H1 (cell line): ENCODE measurements around the gene HSCB. TPM values are rescaled to one million over a fixed set of nuclear protein-coding genes. Genes with fewer than 3 reads are reported as not detected.

ENCODE experiments used
- JUN ChIP-seq: IDR thresholded peaks from 2 replicates; pipeline ENCODE4 v1.6.1; 2011; ENCODE audit warnings: low read depth, mild to moderate bottlenecking, improper control_type of control experiment, low read length
- KDM1A ChIP-seq: fragments of 200-600, 300-600 bp; sonication (generic); IDR thresholded peaks from 2 replicates; pipeline ENCODE4 v1.7.1; 2016; ENCODE audit warnings: mild to moderate bottlenecking, low read length, borderline replicate concordance
- PHF8 ChIP-seq: fragments of 200-600 bp; sonication (generic); conservative IDR thresholded peaks from 2 replicates; pipeline ENCODE4 v1.7.1; 2012; ENCODE audit warnings: low read depth, mild to moderate bottlenecking, inconsistent platforms, low read length, moderate library complexity
- RAD21 ChIP-seq, 2 experiments: IDR thresholded peaks in 1 of 2; conservative IDR thresholded peaks in 1 of 2; 2 replicates each; pipeline ENCODE4 v1.6.1; 2011; ENCODE audit warnings: low read depth in 2 of 2, low read length in 2 of 2, improper control_type of control experiment in 1 of 2, inconsistent platforms in 1 of 2, mild to moderate bottlenecking in 1 of 2, moderate library complexity in 1 of 2
- polyA plus RNA-seq, 7 experiments: library from polyadenylated mRNA; depleted of rRNA in 3 of 7; stranded (reverse) in 5 of 7; unstranded in 2 of 7; fragments of >200 nt in 5 of 7; fragments of 200-250 nt in 2 of 7; gene quantifications; 1 replicate in 5 of 7; 2 replicates in 1 of 7; 4 replicates in 1 of 7; pipeline versions ENCODE4 v1.2.1 to v1.2.3, GENCODE V29; 2011 to 2013; ENCODE audit warnings: missing spikeins in 2 of 7, mixed read lengths in 2 of 7
- total RNA-seq: library from RNA; stranded (reverse); fragmentation: NEBNext Ultra II Directional; extraction: Animal tissue kit (Norgen Biotek cat#: 25700); gene quantifications from 2 replicates; pipeline ENCODE4 v1.2.1, GENCODE V29; 2021
- TF ChIP-seq, protein P1 (sequence below), 3 experiments: IDR thresholded peaks; 1 replicate in 2 of 3; 2 replicates in 1 of 3; pipeline versions ENCODE4 v1.5.1 to v1.6.1; 2011; ENCODE audit warnings: low read length in 3 of 3, mild to moderate bottlenecking in 3 of 3, inconsistent platforms in 2 of 3, low read depth in 1 of 3, moderate library complexity in 1 of 3; ENCODE audit not compliant: insufficient read depth in 1 of 3; ENCODE audit errors: control extremely low read depth in 1 of 3
- TF ChIP-seq, protein P2 (sequence below): IDR thresholded peaks from 2 replicates; pipeline ENCODE4 v1.6.1; 2012; ENCODE audit warnings: low read length, inconsistent platforms

HSCB gene
- total and polyA plus RNA-seq, 2 of the 8 experiments (the other 6 are each of a cell fraction or from before 2014, with no cell fraction given): 14.7 to 16.6 TPM

- TF ChIP-seq PHF8 (no peak), KDM1A (no peak), JUN (no peak), RAD21 (IDR thresholded peaks at IDR 0.05 in 1 of 2, conservative IDR thresholded peaks at IDR 0.05 in 1 of 2; ENCODE audit: low read depth in 2 of 2, low read length in 2 of 2) (no peak)
- TF ChIP-seq, protein P1, sequence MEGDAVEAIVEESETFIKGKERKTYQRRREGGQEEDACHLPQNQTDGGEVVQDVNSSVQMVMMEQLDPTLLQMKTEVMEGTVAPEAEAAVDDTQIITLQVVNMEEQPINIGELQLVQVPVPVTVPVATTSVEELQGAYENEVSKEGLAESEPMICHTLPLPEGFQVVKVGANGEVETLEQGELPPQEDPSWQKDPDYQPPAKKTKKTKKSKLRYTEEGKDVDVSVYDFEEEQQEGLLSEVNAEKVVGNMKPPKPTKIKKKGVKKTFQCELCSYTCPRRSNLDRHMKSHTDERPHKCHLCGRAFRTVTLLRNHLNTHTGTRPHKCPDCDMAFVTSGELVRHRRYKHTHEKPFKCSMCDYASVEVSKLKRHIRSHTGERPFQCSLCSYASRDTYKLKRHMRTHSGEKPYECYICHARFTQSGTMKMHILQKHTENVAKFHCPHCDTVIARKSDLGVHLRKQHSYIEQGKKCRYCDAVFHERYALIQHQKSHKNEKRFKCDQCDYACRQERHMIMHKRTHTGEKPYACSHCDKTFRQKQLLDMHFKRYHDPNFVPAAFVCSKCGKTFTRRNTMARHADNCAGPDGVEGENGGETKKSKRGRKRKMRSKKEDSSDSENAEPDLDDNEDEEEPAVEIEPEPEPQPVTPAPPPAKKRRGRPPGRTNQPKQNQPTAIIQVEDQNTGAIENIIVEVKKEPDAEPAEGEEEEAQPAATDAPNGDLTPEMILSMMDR (IDR thresholded peaks at IDR 0.05; ENCODE audit: control extremely low read depth in 1 of 3, insufficient read depth in 1 of 3, low read depth in 1 of 3, low read length in 3 of 3): no peak
- TF ChIP-seq, protein P2, sequence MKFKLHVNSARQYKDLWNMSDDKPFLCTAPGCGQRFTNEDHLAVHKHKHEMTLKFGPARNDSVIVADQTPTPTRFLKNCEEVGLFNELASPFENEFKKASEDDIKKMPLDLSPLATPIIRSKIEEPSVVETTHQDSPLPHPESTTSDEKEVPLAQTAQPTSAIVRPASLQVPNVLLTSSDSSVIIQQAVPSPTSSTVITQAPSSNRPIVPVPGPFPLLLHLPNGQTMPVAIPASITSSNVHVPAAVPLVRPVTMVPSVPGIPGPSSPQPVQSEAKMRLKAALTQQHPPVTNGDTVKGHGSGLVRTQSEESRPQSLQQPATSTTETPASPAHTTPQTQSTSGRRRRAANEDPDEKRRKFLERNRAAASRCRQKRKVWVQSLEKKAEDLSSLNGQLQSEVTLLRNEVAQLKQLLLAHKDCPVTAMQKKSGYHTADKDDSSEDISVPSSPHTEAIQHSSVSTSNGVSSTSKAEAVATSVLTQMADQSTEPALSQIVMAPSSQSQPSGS: no peak
These were observed 50.1 kb downstream of the HSCB start (continued) for GRCh38 chr22:28791841-28792490.
